Liver (tissue), 9 donors: Measurements from ENCODE around the gene ARHGEF26. TPM values are rescaled to one million over a fixed set of nuclear protein-coding genes. Genes with fewer than 3 reads are reported as not detected.

ENCODE experiments used
- DNase-seq: peaks from one replicate; pipeline ENCODE4 v3.0.0-alpha.2; 2017; ENCODE audit warnings: low spot score
- H3K27ac ChIP-seq, 2 donors: one replicate each; pipeline ENCODE4 v1.7.0; 2013; ENCODE audit warnings: inconsistent platforms in 2 of 2, low read length in 2 of 2, control low read depth in 1 of 2, low read depth in 1 of 2, mild to moderate bottlenecking in 1 of 2
- H3K27me3 ChIP-seq, 4 donors: one replicate each; pipeline versions ENCODE4 v1.6.1 to v1.7.0; 2013; ENCODE audit warnings: low read length in 3 of 4, inconsistent platforms in 1 of 4, mild to moderate bottlenecking in 1 of 4, moderate library complexity in 1 of 4; ENCODE audit not compliant: control insufficient read depth in 4 of 4, insufficient read depth in 4 of 4
- H3K36me3 ChIP-seq, 4 donors: one replicate each; pipeline versions ENCODE4 v1.6.1 to v1.7.0; 2013; ENCODE audit warnings: low read length in 3 of 4, mild to moderate bottlenecking in 3 of 4, low read depth in 1 of 4, moderate library complexity in 1 of 4; ENCODE audit not compliant: control insufficient read depth in 4 of 4, insufficient read depth in 3 of 4
- H3K4me1 ChIP-seq, 4 donors: one replicate each; pipeline versions ENCODE4 v1.6.1 to v1.7.0; 2013; ENCODE audit warnings: low read length in 3 of 4, mild to moderate bottlenecking in 3 of 4, moderate library complexity in 1 of 4; ENCODE audit not compliant: control insufficient read depth in 4 of 4, insufficient read depth in 4 of 4
- H3K4me3 ChIP-seq, 3 donors: one replicate each; pipeline versions ENCODE4 v1.6.1 to v1.7.0; 2013; ENCODE audit warnings: low read length in 3 of 3, control low read depth in 1 of 3, low read depth in 1 of 3, mild to moderate bottlenecking in 1 of 3
- H3K9ac ChIP-seq, 2 donors: one replicate each; pipeline ENCODE4 v1.7.0; 2013; ENCODE audit warnings: low read length in 2 of 2, mild to moderate bottlenecking in 2 of 2, moderate library complexity in 2 of 2, control low read depth in 1 of 2, low read depth in 1 of 2
- H3K9me3 ChIP-seq, 4 donors: one replicate each; pipeline versions ENCODE4 v1.6.1 to v1.7.0; 2013; ENCODE audit warnings: low read length in 3 of 4; ENCODE audit not compliant: control insufficient read depth in 4 of 4
- CTCF ChIP-seq: fragments of 150-350 bp; IDR thresholded peaks from 2 replicates; pipeline ENCODE4 v1.5.1; 2017; ENCODE audit warnings: improper control_type of control experiment, low read depth, low read length; ENCODE audit not compliant: missing input control
- EGR1 ChIP-seq, 2 donors: IDR thresholded peaks; 2 replicates each; pipeline ENCODE4 v1.6.1; 2016 to 2018; ENCODE audit warnings: antibody characterized with exemption in 2 of 2, low read depth in 2 of 2
- FOXA1 ChIP-seq: IDR thresholded peaks from 2 replicates; pipeline ENCODE4 v1.6.1; 2016; ENCODE audit warnings: antibody characterized with exemption
- FOXA2 ChIP-seq: IDR thresholded peaks from 2 replicates; pipeline ENCODE4 v1.6.1; 2016; ENCODE audit warnings: antibody characterized with exemption
- GABPA ChIP-seq, 2 donors: IDR thresholded peaks in 1 of 2; conservative IDR thresholded peaks in 1 of 2; 2 replicates each; pipeline ENCODE4 v1.6.1; 2016; ENCODE audit warnings: antibody characterized with exemption in 2 of 2, mild to moderate bottlenecking in 1 of 2, moderate library complexity in 1 of 2
- HNF4A ChIP-seq, 2 donors: conservative IDR thresholded peaks; 2 replicates each; pipeline ENCODE4 v1.6.1; 2016; ENCODE audit warnings: antibody characterized with exemption in 2 of 2, mild to moderate bottlenecking in 2 of 2
- HNF4G ChIP-seq: IDR thresholded peaks from 2 replicates; pipeline ENCODE4 v1.6.1; 2016; ENCODE audit warnings: antibody characterized with exemption
- JUND ChIP-seq, 2 donors: IDR thresholded peaks; 2 replicates each; pipeline ENCODE4 v1.6.1; 2016; ENCODE audit warnings: antibody characterized with exemption in 2 of 2
- NR2F2 ChIP-seq: IDR thresholded peaks from 2 replicates; pipeline ENCODE4 v1.6.1; 2016; ENCODE audit warnings: antibody characterized with exemption
- RAD21 ChIP-seq, 2 donors: IDR thresholded peaks; 2 replicates each; pipeline ENCODE4 v1.6.1; 2016; ENCODE audit warnings: antibody characterized with exemption in 2 of 2, mild to moderate bottlenecking in 2 of 2
- RXRA ChIP-seq, 2 donors: IDR thresholded peaks; 2 replicates each; pipeline ENCODE4 v1.6.1; 2017 to 2018; ENCODE audit warnings: antibody characterized with exemption in 2 of 2, mild to moderate bottlenecking in 1 of 2
- SP1 ChIP-seq: IDR thresholded peaks from 2 replicates; pipeline ENCODE4 v1.6.1; 2018; ENCODE audit warnings: antibody characterized with exemption, mild to moderate bottlenecking
- TAF1 ChIP-seq: conservative IDR thresholded peaks from 2 replicates; pipeline ENCODE4 v1.6.1; 2016; ENCODE audit warnings: antibody characterized with exemption, mild to moderate bottlenecking
- YY1 ChIP-seq: IDR thresholded peaks from 2 replicates; pipeline ENCODE4 v1.6.1; 2016; ENCODE audit warnings: antibody characterized with exemption, mild to moderate bottlenecking
- WGBS: extraction: QIAGEN DNeasy Blood & Tissue Kit; methylation state at CpG from one replicate; pipeline ENCODE4 v1.1.7; 2013; 5-methylcytosine and 5-hydroxymethylcytosine counted together
- polyA plus RNA-seq, 2 donors: library from polyadenylated mRNA; stranded (reverse) in 1 of 2; unstranded in 1 of 2; fragments of 200-250 nt in 1 of 2; fragments of >200 nt in 1 of 2; fragmentation: Nextera tagmentation in 1 of 2; extraction: Ambion mirVana in 1 of 2; gene quantifications; one replicate each; pipeline versions ENCODE4 v1.2.1 to v1.2.3, GENCODE V29; 2013 to 2015
- total RNA-seq, 2 donors: library from RNA; depleted of rRNA; stranded (reverse); fragments of >200 nt; gene quantifications; one replicate each; pipeline ENCODE4 v1.2.3, GENCODE V29; 2014
- TF ChIP-seq, protein P1 (sequence below): IDR thresholded peaks from 2 replicates; pipeline ENCODE4 v1.6.1; 2016; ENCODE audit warnings: antibody characterized with exemption
- TF ChIP-seq, protein P2 (sequence below): IDR thresholded peaks from 2 replicates; pipeline ENCODE4 v1.6.1; 2016; ENCODE audit warnings: antibody characterized with exemption, mild to moderate bottlenecking
- TF ChIP-seq, protein P3 (sequence below): IDR thresholded peaks from 2 replicates; pipeline ENCODE4 v1.6.1; 2016; ENCODE audit warnings: antibody characterized with exemption
- TF ChIP-seq, protein P4 (sequence below): IDR thresholded peaks from 2 replicates; pipeline ENCODE4 v1.6.1; 2016; ENCODE audit warnings: antibody characterized with exemption
- donor health status: healthy.
- donor health status: healthy.
- donor health status: healthy.
- donor health status: healthy.
- donor health status: healthy.

ARHGEF26 gene
- total and polyA plus RNA-seq, 4 donors, result 1.4 to 27.9 (median 18.7) TPM

DNA sequence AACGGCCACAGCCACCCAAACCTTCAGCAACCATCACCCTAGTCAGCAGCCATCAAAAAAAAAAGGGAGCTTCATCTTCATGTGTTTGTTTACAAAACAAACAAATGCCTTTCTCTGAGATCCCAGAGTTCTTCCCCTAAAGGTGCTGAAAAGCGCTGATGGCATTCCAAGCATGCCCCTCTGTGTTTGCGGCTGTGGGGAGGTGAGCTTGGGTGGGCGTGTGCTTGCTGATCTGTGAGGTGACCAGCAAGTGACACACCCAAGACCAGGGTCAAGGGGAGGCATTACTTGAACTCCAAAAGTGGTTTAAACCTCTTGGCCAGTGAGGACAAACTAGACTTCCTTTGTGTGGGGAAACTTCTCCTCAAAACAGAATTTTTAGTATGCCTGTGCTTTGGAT, 121.6 kb downstream of the ARHGEF26 start:
- DNase-seq, result no peak
- no peak for TF ChIP-seq HNF4A (conservative IDR thresholded peaks at IDR 0.05)
- TF ChIP-seq, protein P1, sequence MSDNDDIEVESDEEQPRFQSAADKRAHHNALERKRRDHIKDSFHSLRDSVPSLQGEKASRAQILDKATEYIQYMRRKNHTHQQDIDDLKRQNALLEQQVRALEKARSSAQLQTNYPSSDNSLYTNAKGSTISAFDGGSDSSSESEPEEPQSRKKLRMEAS, result no peak
- TF ChIP-seq NR2F2, result no peak
- TF ChIP-seq JUND (IDR thresholded peaks at IDR 0.05), result no peak
- no peak for TF ChIP-seq HNF4G
- no peak for TF ChIP-seq FOXA2
- TF ChIP-seq YY1, result no peak
- TF ChIP-seq, protein P2, sequence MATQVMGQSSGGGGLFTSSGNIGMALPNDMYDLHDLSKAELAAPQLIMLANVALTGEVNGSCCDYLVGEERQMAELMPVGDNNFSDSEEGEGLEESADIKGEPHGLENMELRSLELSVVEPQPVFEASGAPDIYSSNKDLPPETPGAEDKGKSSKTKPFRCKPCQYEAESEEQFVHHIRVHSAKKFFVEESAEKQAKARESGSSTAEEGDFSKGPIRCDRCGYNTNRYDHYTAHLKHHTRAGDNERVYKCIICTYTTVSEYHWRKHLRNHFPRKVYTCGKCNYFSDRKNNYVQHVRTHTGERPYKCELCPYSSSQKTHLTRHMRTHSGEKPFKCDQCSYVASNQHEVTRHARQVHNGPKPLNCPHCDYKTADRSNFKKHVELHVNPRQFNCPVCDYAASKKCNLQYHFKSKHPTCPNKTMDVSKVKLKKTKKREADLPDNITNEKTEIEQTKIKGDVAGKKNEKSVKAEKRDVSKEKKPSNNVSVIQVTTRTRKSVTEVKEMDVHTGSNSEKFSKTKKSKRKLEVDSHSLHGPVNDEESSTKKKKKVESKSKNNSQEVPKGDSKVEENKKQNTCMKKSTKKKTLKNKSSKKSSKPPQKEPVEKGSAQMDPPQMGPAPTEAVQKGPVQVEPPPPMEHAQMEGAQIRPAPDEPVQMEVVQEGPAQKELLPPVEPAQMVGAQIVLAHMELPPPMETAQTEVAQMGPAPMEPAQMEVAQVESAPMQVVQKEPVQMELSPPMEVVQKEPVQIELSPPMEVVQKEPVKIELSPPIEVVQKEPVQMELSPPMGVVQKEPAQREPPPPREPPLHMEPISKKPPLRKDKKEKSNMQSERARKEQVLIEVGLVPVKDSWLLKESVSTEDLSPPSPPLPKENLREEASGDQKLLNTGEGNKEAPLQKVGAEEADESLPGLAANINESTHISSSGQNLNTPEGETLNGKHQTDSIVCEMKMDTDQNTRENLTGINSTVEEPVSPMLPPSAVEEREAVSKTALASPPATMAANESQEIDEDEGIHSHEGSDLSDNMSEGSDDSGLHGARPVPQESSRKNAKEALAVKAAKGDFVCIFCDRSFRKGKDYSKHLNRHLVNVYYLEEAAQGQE, result no peak
- no peak for TF ChIP-seq TAF1
- no peak for TF ChIP-seq RXRA (IDR thresholded peaks at IDR 0.05)
- no peak for TF ChIP-seq GABPA (IDR thresholded peaks at IDR 0.05 in 1 of 2, conservative IDR thresholded peaks at IDR 0.05 in 1 of 2)
- TF ChIP-seq, protein P3, sequence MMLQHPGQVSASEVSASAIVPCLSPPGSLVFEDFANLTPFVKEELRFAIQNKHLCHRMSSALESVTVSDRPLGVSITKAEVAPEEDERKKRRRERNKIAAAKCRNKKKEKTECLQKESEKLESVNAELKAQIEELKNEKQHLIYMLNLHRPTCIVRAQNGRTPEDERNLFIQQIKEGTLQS, result no peak
- TF ChIP-seq SP1, result no peak
- TF ChIP-seq CTCF, result no peak
- no peak for TF ChIP-seq FOXA1
- TF ChIP-seq RAD21 (IDR thresholded peaks at IDR 0.05), result no peak
- TF ChIP-seq, protein P4, sequence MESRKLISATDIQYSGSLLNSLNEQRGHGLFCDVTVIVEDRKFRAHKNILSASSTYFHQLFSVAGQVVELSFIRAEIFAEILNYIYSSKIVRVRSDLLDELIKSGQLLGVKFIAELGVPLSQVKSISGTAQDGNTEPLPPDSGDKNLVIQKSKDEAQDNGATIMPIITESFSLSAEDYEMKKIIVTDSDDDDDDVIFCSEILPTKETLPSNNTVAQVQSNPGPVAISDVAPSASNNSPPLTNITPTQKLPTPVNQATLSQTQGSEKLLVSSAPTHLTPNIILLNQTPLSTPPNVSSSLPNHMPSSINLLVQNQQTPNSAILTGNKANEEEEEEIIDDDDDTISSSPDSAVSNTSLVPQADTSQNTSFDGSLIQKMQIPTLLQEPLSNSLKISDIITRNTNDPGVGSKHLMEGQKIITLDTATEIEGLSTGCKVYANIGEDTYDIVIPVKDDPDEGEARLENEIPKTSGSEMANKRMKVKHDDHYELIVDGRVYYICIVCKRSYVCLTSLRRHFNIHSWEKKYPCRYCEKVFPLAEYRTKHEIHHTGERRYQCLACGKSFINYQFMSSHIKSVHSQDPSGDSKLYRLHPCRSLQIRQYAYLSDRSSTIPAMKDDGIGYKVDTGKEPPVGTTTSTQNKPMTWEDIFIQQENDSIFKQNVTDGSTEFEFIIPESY, result no peak
- TF ChIP-seq EGR1 (IDR thresholded peaks at IDR 0.05; ENCODE audit: low read depth in 2 of 2), result no peak
- peak overlapping the region in 1 of 2 donors; percentile 43 for H3K27ac ChIP-seq
- 94% methylated on average over 4 of the region's 4 CpGs for WGBS
- peaks cover 4 to 30% (median 18%) of the 10 kb centered on the region in 4 donors for H3K36me3 ChIP-seq
- no peak overlapping the region for H3K4me3 ChIP-seq
- H3K9me3 ChIP-seq, result no peaks in the 10 kb centered on the region
- no peaks in the 10 kb centered on the region for H3K27me3 ChIP-seq
- no peaks in the 10 kb centered on the region for H3K4me1 ChIP-seq
- H3K9ac ChIP-seq, result no peak overlapping the region
